Mucosa of gallbladder (tissue), 1 donor: ENCODE measurements around the gene NUDT19. TPM values are rescaled to one million over a fixed set of nuclear protein-coding genes. Genes with fewer than 3 reads are reported as not detected.
"Not testable (repeated sequence)": the region's sequence is repeated elsewhere in the genome, so short reads cannot be mapped to it uniquely, and the experiment has no call there.

Experiments
- DNase-seq: peaks from one replicate; pipeline ENCODE4 v3.0.0-alpha.2; 2020; ENCODE audit warnings: low spot score
- total RNA-seq: library from RNA; stranded (reverse); gene quantifications from one replicate; pipeline ENCODE4 v1.2.1, GENCODE V29; 2021
- donor health status: DM: no; HTN: no; CAD: no.

NUDT19 gene
- 7.9 TPM for total RNA-seq

DNA sequence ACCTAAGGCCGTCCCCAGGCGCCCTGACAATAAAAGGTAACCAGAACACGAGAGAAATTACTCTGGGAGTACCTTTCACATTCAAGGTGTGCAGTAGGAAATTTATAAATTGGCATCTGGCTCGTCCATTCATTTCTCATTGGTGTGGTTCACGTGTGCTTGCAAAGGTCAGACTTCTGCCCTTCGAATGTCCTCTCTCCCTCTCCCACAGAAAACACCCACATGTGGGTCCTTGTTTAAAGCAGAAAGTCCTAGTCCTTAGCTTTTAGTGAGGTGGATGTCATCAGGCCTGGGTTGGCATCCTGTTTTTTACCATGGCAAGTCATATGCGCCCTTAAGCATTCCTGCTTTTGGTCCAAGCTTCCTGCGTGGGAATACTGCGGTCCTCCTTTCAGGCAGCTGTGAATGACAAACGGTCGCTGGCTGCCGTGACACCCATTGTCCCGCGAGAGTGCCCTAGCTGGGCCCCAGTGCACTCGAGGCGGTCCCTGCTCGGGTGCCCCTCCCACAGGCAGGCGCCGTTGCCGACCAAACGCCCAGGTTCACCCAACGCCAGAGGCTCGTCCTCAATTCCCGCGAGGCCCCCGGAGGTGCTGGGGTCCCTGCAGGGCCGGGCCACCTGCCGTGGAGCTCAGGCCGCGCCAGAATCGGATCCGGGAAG is at the start of gene NUDT19:
TSS of gene NUDT19 (plus strand) at position 531 of the 661 bp plus-strand sequence. CDS start 140 bp downstream, outside the sequence.
- DNase-seq = peak; percentile 79

- no peak for DNase-seq
Observed at GRCh38 chr19:32642771-32643170, 48.9 kb upstream of the NUDT19 start.

DNA sequence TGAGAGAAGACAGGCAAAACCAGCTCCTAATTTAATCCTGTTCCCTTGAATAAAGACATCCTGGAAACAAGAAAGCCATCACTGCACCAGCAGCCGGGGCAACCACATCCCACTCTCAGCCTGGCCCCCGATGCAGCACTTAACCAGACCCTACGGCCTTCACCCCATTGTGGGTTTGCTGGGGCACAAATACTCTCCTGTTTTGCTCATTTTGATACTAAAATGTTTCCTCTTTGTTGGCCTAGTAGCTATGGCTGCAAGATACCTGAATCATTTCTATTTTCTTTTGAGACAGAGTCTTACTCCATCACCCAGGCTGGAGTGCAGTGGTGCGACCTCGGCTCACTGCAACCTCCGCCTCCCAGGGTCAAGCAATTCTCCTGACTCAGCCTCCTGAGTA is 45.1 kb upstream of the NUDT19 start:
- DNase-seq = no peak

DNA sequence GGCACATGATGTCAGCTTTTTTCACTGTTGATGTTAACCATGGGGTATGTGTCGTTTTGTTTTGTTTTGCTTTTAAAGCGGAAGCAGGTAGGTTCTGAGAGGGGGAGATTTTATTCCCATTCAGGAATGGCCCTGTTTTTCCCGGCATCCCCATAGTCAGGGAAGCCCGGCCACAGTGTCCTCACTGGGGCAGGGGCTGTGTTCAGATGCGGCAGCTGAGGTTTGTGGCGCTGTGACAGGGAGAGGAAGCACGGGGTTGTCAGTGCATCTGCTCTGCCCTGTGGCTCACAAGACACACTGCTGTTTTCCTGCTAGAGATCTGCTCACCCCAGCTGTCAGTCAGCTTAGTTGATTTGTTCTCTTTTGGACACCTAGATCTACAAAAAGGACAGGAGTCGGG is 44.3 kb upstream of the NUDT19 start:
- DNase-seq = no peak

DNA sequence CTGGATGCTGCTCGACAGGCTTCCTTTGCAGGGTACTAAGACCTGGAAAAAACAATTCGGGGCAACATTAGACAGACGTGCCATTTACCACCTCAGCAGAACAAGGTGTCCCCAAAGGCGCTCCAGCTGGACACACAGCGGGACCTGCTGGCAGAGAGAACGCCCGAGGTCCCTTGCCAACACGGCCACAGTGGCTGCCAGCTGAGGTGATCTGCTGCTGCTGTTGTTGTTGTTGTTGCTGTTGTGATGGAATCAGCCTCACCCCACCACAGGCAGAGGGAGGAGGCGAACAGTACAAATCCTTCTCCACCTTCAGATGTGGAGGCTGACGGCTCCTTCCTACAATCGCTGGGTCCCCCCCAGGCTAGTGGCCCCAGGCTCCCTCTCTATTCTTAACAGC is 41.9 kb upstream of the NUDT19 start:
- DNase-seq = no peak

DNA sequence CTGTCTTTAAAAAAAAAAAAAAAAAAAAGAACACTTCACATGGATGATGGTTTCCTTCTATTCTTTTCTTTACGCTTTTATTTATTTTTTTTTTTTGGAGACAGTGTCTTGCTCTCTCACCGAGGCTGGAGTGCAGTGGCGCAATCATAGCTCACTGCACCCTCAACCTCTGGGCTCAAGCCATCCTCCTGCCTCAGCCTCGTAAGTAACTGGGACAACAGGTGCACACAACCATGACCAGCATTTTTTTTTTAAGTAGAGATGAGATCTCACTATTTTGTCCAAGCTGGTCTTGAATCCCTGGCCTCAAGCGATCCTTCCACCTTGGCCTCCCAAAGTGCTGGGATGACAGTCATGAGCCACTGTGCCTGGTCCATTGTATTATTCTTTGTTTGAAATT is 41.0 kb upstream of the NUDT19 start:
- DNase-seq = no peak

- no peak for DNase-seq
Observed at GRCh38 chr19:32651729-32652140, 39.9 kb upstream of the NUDT19 start.

GRCh38 chr19:32652331-32652730 is 39.3 kb upstream of the NUDT19 start:
- not testable (repeated sequence) for DNase-seq

DNA sequence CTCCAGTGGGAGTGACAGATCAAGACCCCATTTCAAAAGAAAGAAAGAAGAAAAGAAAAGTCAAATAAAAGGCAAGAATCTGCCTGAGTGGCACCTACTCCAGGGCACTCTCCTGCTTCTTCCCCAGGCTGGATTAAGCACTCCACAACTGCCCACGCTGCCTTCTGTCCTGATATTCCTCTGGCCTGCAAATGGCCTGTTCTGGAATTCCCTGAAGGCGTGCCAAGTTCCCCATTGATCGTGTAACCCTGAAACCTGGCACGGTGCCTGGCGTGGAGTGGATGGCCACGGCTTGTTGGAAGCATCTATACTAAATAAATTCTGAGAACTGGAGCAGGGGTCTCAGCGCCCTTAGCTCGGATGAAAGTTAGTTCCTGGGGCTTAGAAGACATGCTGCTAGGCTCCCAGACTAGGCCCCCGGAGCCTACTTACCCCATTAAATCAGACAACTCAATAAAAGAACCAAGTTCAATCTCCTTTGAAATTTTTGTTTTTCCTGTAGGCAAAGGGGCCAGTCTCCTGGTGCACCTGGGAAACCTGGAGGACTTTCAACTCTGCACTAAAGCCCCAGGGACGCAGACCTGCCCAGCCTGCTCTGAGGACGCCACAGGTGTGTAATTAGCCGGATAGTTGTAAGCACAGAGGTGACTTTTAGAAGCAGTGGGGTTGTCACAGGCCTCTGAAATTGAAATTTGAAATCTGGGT is 38.6 kb upstream of the NUDT19 start:
- DNase-seq = peak; percentile 82

- no peak for DNase-seq
Observed at GRCh38 chr19:32653599-32653915, 38.1 kb upstream of the NUDT19 start.

- not testable (repeated sequence) for DNase-seq
Observed at GRCh38 chr19:32656379-32656778, 35.2 kb upstream of the NUDT19 start.

DNA sequence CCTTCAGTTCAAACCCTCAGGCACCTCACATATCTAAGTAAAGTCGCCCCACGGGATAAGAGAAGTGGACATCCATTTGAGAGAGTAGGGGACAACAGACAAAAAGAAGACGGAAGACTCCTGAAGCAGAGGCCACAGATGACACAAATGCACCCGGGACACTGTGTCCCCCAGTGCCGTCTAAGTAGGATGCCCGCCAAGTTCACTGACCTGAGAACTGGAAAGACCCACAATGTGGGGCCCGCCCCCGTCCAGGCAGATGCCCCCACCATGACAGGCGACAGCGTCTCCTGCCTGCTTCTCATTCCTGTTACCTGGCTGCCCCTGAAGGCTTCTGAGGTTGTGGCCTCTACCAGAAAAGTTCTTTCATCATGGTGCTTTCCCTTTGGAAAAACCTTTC is 33.5 kb upstream of the NUDT19 start:
- no peak for DNase-seq

GRCh38 chr19:32658527-32658926 is 33.1 kb upstream of the NUDT19 start:
- no peak for DNase-seq

DNA sequence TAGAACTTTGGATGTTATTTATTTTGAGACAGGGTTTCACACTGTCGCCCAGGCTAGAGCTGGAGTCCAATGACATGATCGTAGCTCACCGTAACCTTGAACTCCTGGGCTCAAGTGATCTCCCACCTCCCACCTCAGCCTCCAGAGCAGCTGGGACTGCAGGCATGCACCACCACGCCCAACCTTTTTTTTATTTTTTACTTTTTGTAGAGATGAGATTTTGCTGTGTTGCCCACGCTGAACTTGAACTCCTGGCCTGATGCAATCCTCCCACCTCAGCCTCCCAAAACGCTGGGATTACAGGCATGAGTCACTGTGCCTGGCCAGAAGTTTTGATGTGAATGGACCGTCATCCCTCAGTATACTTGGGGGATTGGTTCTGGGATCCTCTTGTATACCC is 30.3 kb upstream of the NUDT19 start:
- DNase-seq = no peak

- DNase-seq = no peak
Observed at GRCh38 chr19:32662186-32662585, 29.4 kb upstream of the NUDT19 start.

DNA sequence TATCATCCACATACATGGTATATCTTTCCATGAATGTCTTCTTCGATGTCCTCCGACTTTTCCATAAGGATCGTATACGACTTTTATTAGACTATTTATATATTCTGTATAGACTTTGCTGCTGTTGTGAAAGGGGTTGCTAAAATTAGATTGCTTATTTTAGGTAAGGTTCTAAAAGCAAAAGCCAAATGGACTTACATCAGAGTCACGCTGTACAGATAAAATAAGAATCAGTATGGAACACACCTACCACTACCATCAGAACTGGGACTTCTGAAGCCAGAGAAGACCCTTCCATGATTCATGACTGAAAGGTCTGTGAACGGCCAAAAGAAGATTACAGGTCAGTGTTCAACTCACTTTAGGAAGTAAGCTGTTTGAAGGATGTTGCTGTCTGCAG is 25.5 kb upstream of the NUDT19 start:
- DNase-seq = no peak

DNA sequence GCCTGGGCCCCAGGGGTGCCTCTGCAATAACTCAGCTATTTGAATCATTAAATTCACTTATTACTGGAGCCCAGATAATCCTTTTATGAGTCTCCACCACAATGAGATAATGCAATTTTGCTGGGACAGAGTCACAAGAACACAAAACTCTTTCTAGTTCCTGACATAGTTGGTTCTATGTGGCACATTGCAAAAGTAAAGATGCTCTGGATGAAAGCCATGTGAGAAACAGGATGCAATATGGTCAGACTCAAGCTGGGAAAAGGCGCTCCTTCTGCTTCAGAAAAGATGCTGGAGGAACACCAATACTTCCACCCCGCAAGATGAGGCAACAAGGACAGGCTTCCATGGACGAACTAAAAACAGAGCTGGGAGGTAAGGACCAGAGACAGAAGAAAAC is 22.3 kb upstream of the NUDT19 start:
- no peak for DNase-seq

- DNase-seq = no peak
Observed at GRCh38 chr19:32671883-32672593, 19.6 kb upstream of the NUDT19 start.

- DNase-seq = no peak
Observed at GRCh38 chr19:32672841-32673240, 18.8 kb upstream of the NUDT19 start.

DNA sequence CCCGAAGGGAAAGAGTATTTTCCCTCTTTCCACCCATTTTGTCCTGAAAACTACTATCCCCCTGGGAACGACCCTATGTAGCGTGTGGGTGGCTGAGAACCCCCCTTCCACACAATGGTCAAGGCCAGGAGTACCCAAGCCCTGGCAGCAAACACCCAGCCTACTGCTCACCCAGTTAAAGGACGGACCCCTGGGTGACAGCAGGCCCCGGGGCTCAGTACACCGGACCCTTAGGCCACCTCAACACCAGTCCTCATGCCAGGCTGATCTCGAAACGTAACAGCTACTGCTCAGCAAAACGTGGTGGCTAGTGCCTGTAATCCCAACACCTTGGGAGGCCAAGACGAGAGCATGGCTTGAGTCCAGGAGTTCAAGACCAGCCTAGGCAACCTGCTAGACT is 18.0 kb upstream of the NUDT19 start:
- DNase-seq = no peak

DNA sequence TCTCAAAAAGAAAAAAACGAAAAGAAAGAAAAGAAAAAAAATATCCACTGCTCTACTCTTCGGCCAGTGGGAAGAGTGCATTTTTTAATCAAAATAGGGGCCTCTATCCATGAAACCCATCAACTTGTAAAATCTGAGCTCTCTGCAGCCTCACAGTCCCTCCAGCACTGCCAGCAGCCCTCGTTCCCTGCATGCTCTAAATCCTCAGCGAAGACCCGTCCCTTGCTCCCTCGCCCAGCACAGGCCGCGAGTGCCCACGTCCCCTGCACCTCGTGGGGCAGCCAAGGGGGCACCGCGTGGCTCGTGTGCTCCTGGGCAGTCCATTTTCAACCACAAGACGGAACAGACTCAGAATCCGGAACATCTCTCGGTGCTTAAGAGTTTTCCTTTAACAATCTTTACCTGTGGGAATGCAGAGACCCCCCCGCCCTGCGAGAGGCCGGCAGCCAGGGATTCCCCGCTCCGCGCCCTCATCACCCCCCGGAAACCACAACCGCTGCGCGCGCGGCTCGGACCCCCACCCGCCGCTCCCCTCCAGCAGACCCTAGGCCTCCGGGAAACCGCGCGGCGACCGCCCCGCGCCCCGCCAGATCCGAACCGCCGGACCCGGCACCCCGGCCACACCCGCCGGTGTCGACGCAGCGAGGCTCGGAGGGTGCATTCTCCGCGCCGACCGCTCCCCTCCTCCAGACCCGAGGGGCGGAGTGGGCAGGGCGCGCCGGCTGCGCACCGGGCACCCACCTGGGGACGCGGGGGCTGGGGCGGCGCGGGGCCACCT is 17.3 kb upstream of the NUDT19 start:
- no peak for DNase-seq
